Right lobe of liver (tissue), 6 donors: ENCODE results near the gene VWA8. TPM values are rescaled to one million over a fixed set of nuclear protein-coding genes. Genes with fewer than 3 reads are reported as not detected.

Experiments
- ATAC-seq, 4 donors: fragments of 200-7000 bp; cut with Tn5 transposase; one replicate each; pipeline ENCODE4 v1.9.1; 2020; ENCODE audit warnings: mild to moderate bottlenecking in 4 of 4, moderate library complexity in 4 of 4
- DNase-seq, 3 donors: peaks; one replicate each; pipeline ENCODE4 v3.0.0-alpha.2; 2020
- H3K27ac ChIP-seq, 3 donors: fragments of 200-600 bp; one replicate each; pipeline ENCODE4 v1.8.0; 2022
- H3K27me3 ChIP-seq, 2 donors: fragments of 200-600 bp; one replicate each; pipeline ENCODE4 v1.8.0; 2022
- H3K36me3 ChIP-seq, 4 donors: fragments of 200-600 bp; sonication (generic) in 1 of 4; one replicate each; pipeline versions ENCODE4 v1.5.1 to v1.8.0; 2017 to 2022; ENCODE audit warnings: control low read depth in 1 of 4
- H3K4me1 ChIP-seq, 4 donors: fragments of 200-600 bp; sonication (generic) in 1 of 4; one replicate each; pipeline versions ENCODE4 v1.5.1 to v1.8.0; 2017 to 2022; ENCODE audit warnings: control low read depth in 1 of 4
- H3K4me3 ChIP-seq, 3 donors: fragments of 200-600 bp; one replicate each; pipeline ENCODE4 v1.8.0; 2022
- H3K9me3 ChIP-seq, 4 donors: fragments of 200-600 bp; sonication (generic) in 1 of 4; one replicate each; pipeline versions ENCODE4 v1.5.1 to v1.8.0; 2017 to 2022; ENCODE audit warnings: control low read depth in 1 of 4
- POLR2A ChIP-seq: fragments of 450-650 bp; IDR thresholded peaks from one replicate; pipeline ENCODE4 v1.6.1; 2017; ENCODE audit warnings: antibody characterized with exemption, mild to moderate bottlenecking
- WGBS: methylation state at CpG from one replicate; pipeline ENCODE4 v1.1.6; 2018; ENCODE audit warnings: low coverage, low lambda C conversion rate; ENCODE audit not compliant: insufficient coverage; ENCODE audit errors: missing lambda C conversion rate; 5-methylcytosine and 5-hydroxymethylcytosine counted together
- intact Hi-C, 2 donors: fragments of 100-400 bp; cut with DNase I; formaldehyde crosslinking; loops; one replicate each; pipeline versions ENCODE4 v1.11.2 to v1.14.1; 2022
- total RNA-seq, 6 experiments: library from RNA; depleted of rRNA in 2 of 6; stranded (reverse); fragments of >200 nt in 2 of 6; fragmentation: NEBNext Ultra II Directional in 3 of 6; extraction: Animal tissue kit (Norgen Biotek cat#: 25700) in 3 of 6; gene quantifications; one replicate each; pipeline versions ENCODE4 v1.1.0 to v1.2.4, GENCODE V29; 2016 to 2023
- TF ChIP-seq, protein P1 (sequence below), 4 donors: fragments of 200-600 bp in 3 of 4; fragments of 450-650 bp in 1 of 4; IDR thresholded peaks; one replicate each; pipeline versions ENCODE4 v1.5.1 to v1.8.0; 2016 to 2022; ENCODE audit warnings: antibody characterized with exemption in 4 of 4, mild to moderate bottlenecking in 2 of 4
- donor health status: DM: no; HTN: yes; CAD: no.
- donor health status: DM: no; HTN: no; CAD: no.
- donor health status: DM: no; HTN: no; CAD: no.
- donor health status: DM: no; HTN: yes; CAD: no.
- donor health status: DM: no; HTN: yes; CAD: no.

The VWA8 gene
- total RNA-seq, 6 experiments from 2014 or later, result 19.4 to 33.8 (median 30.8) TPM

DNA sequence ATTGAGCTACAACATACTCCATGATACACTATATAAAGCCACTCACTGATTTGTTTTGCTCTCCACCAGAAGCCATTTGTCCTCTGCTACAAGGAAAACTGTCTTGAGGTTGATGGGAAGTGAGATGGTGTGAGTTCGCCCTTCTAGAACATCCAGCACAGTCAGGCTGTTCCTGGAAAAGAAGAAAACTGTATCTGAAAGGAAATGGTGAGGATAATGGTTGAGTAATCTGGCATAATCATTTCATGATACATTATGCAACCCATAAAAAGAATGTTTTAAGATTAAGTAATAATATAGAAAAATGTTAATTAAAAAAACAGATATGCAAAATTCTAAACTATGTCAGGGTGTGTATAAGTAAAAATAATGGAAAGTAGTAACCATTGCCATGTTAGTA is 269.6 kb downstream of the VWA8 start:
- 77% methylated on average over 1 of the region's 1 CpG for WGBS
- H3K36me3 ChIP-seq, result peaks cover 0 to 25% (median 0%) of the 10 kb centered on the region in 4 donors
- ATAC-seq, result no peak
- no peak for TF ChIP-seq POLR2A
- TF ChIP-seq, protein P1, sequence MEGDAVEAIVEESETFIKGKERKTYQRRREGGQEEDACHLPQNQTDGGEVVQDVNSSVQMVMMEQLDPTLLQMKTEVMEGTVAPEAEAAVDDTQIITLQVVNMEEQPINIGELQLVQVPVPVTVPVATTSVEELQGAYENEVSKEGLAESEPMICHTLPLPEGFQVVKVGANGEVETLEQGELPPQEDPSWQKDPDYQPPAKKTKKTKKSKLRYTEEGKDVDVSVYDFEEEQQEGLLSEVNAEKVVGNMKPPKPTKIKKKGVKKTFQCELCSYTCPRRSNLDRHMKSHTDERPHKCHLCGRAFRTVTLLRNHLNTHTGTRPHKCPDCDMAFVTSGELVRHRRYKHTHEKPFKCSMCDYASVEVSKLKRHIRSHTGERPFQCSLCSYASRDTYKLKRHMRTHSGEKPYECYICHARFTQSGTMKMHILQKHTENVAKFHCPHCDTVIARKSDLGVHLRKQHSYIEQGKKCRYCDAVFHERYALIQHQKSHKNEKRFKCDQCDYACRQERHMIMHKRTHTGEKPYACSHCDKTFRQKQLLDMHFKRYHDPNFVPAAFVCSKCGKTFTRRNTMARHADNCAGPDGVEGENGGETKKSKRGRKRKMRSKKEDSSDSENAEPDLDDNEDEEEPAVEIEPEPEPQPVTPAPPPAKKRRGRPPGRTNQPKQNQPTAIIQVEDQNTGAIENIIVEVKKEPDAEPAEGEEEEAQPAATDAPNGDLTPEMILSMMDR (IDR thresholded peaks at IDR 0.05), result no peak
- no peaks in the 10 kb centered on the region for H3K27me3 ChIP-seq
- H3K27ac ChIP-seq, result no peak overlapping the region
- peaks cover 0 to 16% (median 2%) of the 10 kb centered on the region in 4 donors for H3K4me1 ChIP-seq
- intact Hi-C loops, result no loop called here
- H3K4me3 ChIP-seq, result no peak overlapping the region
- DNase-seq, result no peak
- no peaks in the 10 kb centered on the region for H3K9me3 ChIP-seq

GRCh38 chr13:41682766-41683165 is 278.1 kb downstream of the VWA8 start:
- no peak for DNase-seq
- Histone ChIP-seq H3K36me3 (peaks cover 0 to 23% (median 8%) of the 10 kb centered on the region in 4 donors), H3K4me1 (no peaks in the 10 kb centered on the region), H3K9me3 (no peaks in the 10 kb centered on the region), H3K4me3 (no peak overlapping the region), H3K27me3 (no peaks in the 10 kb centered on the region), H3K27ac (no peak overlapping the region)
- WGBS, result 95% methylated on average over 3 of the region's 3 CpGs
- TF ChIP-seq POLR2A, result no peak
- TF ChIP-seq, protein P1 (IDR thresholded peaks at IDR 0.05), result no peak
- ATAC-seq, result no peak
- intact Hi-C loops, result no loop called here

DNA sequence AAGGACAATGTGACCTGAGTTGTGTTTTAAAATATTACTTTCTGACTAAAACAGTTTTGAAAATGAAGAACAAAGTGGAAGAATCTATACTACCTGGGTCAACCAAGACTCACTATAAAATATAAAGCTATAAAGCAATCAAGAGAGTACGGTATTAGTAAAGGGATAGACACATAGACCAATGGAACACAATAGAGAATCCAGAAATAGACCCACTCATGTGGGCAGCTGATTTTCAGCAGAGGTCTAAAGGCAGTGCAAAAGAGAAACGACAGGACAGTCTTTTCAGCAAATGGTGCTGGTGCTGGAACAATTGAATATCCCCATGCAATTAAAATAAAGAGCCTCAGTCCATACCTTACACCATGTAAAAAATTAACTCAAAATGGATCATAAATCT is 278.9 kb downstream of the VWA8 start:
- no peaks in the 10 kb centered on the region for H3K9me3 ChIP-seq

GRCh38 chr13:41681587-41681986 is 279.3 kb downstream of the VWA8 start:
- H3K4me3 ChIP-seq, result no peak overlapping the region
- intact Hi-C loops, result no loop called here
- H3K4me1 ChIP-seq, result no peaks in the 10 kb centered on the region
- no peak for ATAC-seq
- H3K27ac ChIP-seq, result no peak overlapping the region
- H3K27me3 ChIP-seq, result no peaks in the 10 kb centered on the region
- DNase-seq, result no peak
- no peaks in the 10 kb centered on the region for H3K9me3 ChIP-seq
- 82% methylated on average over 3 of the region's 3 CpGs for WGBS
- TF ChIP-seq, protein P1 (IDR thresholded peaks at IDR 0.05), result no peak
- TF ChIP-seq POLR2A, result no peak
- H3K36me3 ChIP-seq, result peaks cover 0 to 23% (median 8%) of the 10 kb centered on the region in 4 donors

More for the DNA sequence above, 278.9 kb downstream of the VWA8 start:
- Histone ChIP-seq H3K4me3 (no peak overlapping the region), H3K36me3 (peaks cover 0 to 23% (median 8%) of the 10 kb centered on the region in 4 donors), H3K4me1 (no peaks in the 10 kb centered on the region), H3K27ac (no peak overlapping the region), H3K27me3 (no peaks in the 10 kb centered on the region)
- DNase-seq (no peak), ATAC-seq (no peak)
- intact Hi-C loops, result no loop called here
- 80% methylated on average over 2 of the region's 2 CpGs for WGBS
- no peak for TF ChIP-seq POLR2A
- TF ChIP-seq, protein P1 (IDR thresholded peaks at IDR 0.05), result no peak

GRCh38 chr13:41680900-41681299 is 280.0 kb downstream of the VWA8 start:
- intact Hi-C loops, result no loop called here
- ATAC-seq (no peak), DNase-seq (no peak)
- no peaks in the 10 kb centered on the region for H3K9me3 ChIP-seq
- H3K27ac ChIP-seq, result no peak overlapping the region
- TF ChIP-seq POLR2A, result no peak
- TF ChIP-seq, protein P1 (IDR thresholded peaks at IDR 0.05), result no peak
- H3K27me3 ChIP-seq, result no peaks in the 10 kb centered on the region
- no peak overlapping the region for H3K4me3 ChIP-seq
- peaks cover 0 to 23% (median 8%) of the 10 kb centered on the region in 4 donors for H3K36me3 ChIP-seq
- 86% methylated on average over 2 of the region's 2 CpGs for WGBS
- H3K4me1 ChIP-seq, result no peaks in the 10 kb centered on the region
